Osteoblast (primary cell): ENCODE measurements around the gene GARRE1. TPM values are rescaled to one million over a fixed set of nuclear protein-coding genes. Genes with fewer than 3 reads are reported as not detected.

ENCODE experiments used
- DNase-seq: peaks from one replicate; pipeline ENCODE4 v3.0.0; 2011; ENCODE audit warnings: low spot score, mixed read lengths; ENCODE audit not compliant: insufficient read length; ENCODE audit errors: missing footprints
- H2AFZ ChIP-seq: 2 replicates; pipeline ENCODE4 v1.6.0; 2011; ENCODE audit warnings: mild to moderate bottlenecking, low read length
- H3K27ac ChIP-seq: 2 replicates; pipeline ENCODE4 v1.5.1; 2011; ENCODE audit warnings: mild to moderate bottlenecking, low read depth, low read length, moderate library complexity
- H3K27me3 ChIP-seq: 2 replicates; pipeline ENCODE4 v1.6.0; 2012; ENCODE audit warnings: mild to moderate bottlenecking, control low read depth, inconsistent platforms, low read length, moderate library complexity; ENCODE audit not compliant: insufficient read depth
- H3K36me3 ChIP-seq: 2 replicates; pipeline ENCODE4 v1.5.1; 2011; ENCODE audit warnings: mild to moderate bottlenecking, low read length, control low read depth, moderate library complexity; ENCODE audit not compliant: insufficient read depth
- H3K4me1 ChIP-seq: 2 replicates; pipeline ENCODE4 v1.5.1; 2011; ENCODE audit warnings: mild to moderate bottlenecking, low read length, control low read depth, moderate library complexity; ENCODE audit not compliant: insufficient read depth
- H3K4me2 ChIP-seq: 2 replicates; pipeline ENCODE4 v1.6.0; 2011; ENCODE audit warnings: mild to moderate bottlenecking, low read length; ENCODE audit not compliant: insufficient read depth
- H3K4me3 ChIP-seq: fragments of 200-600 bp; sonication (generic); 3 replicates; pipeline ENCODE4 v1.5.1; 2012; ENCODE audit warnings: mild to moderate bottlenecking, low read length, inconsistent platforms; ENCODE audit not compliant: insufficient read depth
- H3K79me2 ChIP-seq: 2 replicates; pipeline ENCODE4 v1.6.0; 2012; ENCODE audit warnings: mild to moderate bottlenecking, low read length, control low read depth, inconsistent platforms; ENCODE audit not compliant: insufficient read depth
- H3K9me3 ChIP-seq: 2 replicates; pipeline ENCODE4 v1.5.1; 2011; ENCODE audit warnings: low read depth, low read length, control low read depth
- H4K20me1 ChIP-seq: 2 replicates; pipeline ENCODE4 v1.6.0; 2012; ENCODE audit warnings: mild to moderate bottlenecking, low read length, control low read depth; ENCODE audit not compliant: insufficient read depth
- total RNA-seq: library from RNA; depleted of rRNA; stranded (reverse); fragments of >200 nt; gene quantifications from 2 replicates; pipeline ENCODE4 v1.2.3, GENCODE V29; 2012
- TF ChIP-seq, protein P1 (sequence below): IDR thresholded peaks from 2 replicates; pipeline ENCODE4 v1.5.1; 2011; ENCODE audit warnings: mild to moderate bottlenecking, low read depth, low read length, moderate library complexity; ENCODE audit errors: extremely low read depth

GARRE1 gene
- total RNA-seq, 1 donor: 25.0 TPM

DNA sequence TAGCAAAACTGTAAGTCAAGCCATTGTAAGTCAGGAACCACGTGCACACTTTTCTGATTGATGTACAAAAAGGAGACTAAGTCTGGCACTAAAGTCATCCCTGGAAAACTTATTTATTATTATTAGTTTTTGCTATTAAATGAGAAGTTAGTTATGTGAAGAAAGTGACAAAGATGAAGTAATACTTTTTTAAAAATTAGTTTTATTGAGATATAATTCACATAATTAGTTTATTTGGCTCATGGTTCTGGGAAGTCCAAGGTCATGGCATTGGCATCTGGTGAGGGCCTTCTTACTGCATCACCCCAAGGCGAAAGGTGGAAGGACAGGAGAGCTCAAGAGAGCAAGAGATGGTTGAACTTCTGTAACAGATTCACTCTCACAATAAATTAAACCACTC lies 36.9 kb downstream of the GARRE1 start:
- TF ChIP-seq, protein P1, sequence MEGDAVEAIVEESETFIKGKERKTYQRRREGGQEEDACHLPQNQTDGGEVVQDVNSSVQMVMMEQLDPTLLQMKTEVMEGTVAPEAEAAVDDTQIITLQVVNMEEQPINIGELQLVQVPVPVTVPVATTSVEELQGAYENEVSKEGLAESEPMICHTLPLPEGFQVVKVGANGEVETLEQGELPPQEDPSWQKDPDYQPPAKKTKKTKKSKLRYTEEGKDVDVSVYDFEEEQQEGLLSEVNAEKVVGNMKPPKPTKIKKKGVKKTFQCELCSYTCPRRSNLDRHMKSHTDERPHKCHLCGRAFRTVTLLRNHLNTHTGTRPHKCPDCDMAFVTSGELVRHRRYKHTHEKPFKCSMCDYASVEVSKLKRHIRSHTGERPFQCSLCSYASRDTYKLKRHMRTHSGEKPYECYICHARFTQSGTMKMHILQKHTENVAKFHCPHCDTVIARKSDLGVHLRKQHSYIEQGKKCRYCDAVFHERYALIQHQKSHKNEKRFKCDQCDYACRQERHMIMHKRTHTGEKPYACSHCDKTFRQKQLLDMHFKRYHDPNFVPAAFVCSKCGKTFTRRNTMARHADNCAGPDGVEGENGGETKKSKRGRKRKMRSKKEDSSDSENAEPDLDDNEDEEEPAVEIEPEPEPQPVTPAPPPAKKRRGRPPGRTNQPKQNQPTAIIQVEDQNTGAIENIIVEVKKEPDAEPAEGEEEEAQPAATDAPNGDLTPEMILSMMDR: no peak
- Histone ChIP-seq H3K9me3 (no peaks in the 10 kb centered on the region), H3K27ac (peak overlapping the region; percentile 78), H3K4me1 (peaks cover 9% of the 10 kb centered on the region), H3K27me3 (no peaks in the 10 kb centered on the region), H2AFZ (no peak overlapping the region), H3K4me2 (no peak overlapping the region), H4K20me1 (no peaks in the 10 kb centered on the region), H3K79me2 (peaks cover 42% of the 10 kb centered on the region), H3K36me3 (no peaks in the 10 kb centered on the region), H3K4me3 (no peak overlapping the region)
- no peak for DNase-seq

DNA sequence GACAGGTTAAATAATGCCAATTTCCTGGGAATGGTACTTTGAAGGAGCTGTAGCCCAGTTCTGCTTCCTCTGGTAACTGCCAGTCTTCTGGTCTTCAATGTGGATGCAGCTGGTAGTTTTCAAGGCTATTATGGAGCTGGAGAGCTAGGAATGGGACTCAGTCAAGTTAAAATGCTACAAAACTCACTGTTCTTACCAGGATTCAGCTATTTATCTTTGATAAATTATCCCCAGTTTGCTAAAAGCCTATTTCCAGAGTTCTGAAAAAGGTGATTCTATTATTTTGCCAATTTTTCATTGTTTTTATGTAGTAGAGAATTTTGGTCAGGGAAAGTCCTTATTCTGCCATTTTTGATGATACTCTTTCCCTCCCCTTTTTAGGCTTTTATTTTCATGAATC lies 40.7 kb downstream of the GARRE1 start:
- Histone ChIP-seq H3K36me3 (peaks cover 2% of the 10 kb centered on the region), H4K20me1 (no peaks in the 10 kb centered on the region), H3K4me1 (peaks cover 9% of the 10 kb centered on the region), H3K27me3 (no peaks in the 10 kb centered on the region), H3K4me3 (no peak overlapping the region), H3K27ac (no peak overlapping the region), H3K9me3 (no peaks in the 10 kb centered on the region), H3K4me2 (no peak overlapping the region), H3K79me2 (peaks cover 32% of the 10 kb centered on the region), H2AFZ (no peak overlapping the region)
- TF ChIP-seq, protein P1: no peak
- no peak for DNase-seq

- no peak overlapping the region for H3K4me3 ChIP-seq
- no peaks in the 10 kb centered on the region for H3K9me3 ChIP-seq
- no peaks in the 10 kb centered on the region for H4K20me1 ChIP-seq
These were observed 44.7 kb downstream of the GARRE1 start for GRCh38 chr19:34298891-34299520.

GRCh38 chr19:34299576-34299975 lies 45.2 kb downstream of the GARRE1 start:
- Histone ChIP-seq H3K36me3 (peaks cover 19% of the 10 kb centered on the region), H3K4me2 (no peak overlapping the region), H2AFZ (no peak overlapping the region), H3K4me1 (no peaks in the 10 kb centered on the region), H3K4me3 (no peak overlapping the region), H4K20me1 (no peaks in the 10 kb centered on the region), H3K27ac (no peak overlapping the region), H3K79me2 (peaks cover 26% of the 10 kb centered on the region), H3K9me3 (no peaks in the 10 kb centered on the region), H3K27me3 (no peaks in the 10 kb centered on the region)
- TF ChIP-seq, protein P1: no peak
- DNase-seq: no peak

More at GRCh38 chr19:34298891-34299520, 44.7 kb downstream of the GARRE1 start:
- TF ChIP-seq, protein P1: no peak
- Histone ChIP-seq H3K27ac (no peak overlapping the region), H3K27me3 (no peaks in the 10 kb centered on the region), H3K4me1 (no peaks in the 10 kb centered on the region), H3K36me3 (peaks cover 19% of the 10 kb centered on the region), H3K4me2 (no peak overlapping the region), H2AFZ (no peak overlapping the region), H3K79me2 (peaks cover 29% of the 10 kb centered on the region)
- no peak for DNase-seq
